Smooth muscle cell (in vitro differentiated cells): ENCODE results near the gene CELF1. TPM values are rescaled to one million over a fixed set of nuclear protein-coding genes. Genes with fewer than 3 reads are reported as not detected.
"Not testable (repeated sequence)": the region's sequence is repeated elsewhere in the genome, so short reads cannot be mapped to it uniquely, and the experiment has no call there.

Experiments used
- DNase-seq: peaks from one replicate; lab custom pipeline; 2025; ENCODE audit not compliant: unreplicated experiment; lab: John Stamatoyannopoulos, UW
- H2AFZ ChIP-seq: fragments of 200-600 bp; sonication (generic); 2 replicates; pipeline ENCODE4 v1.6.0; 2016; ENCODE audit warnings: antibody characterized with exemption, low read depth, mild to moderate bottlenecking
- H3F3A ChIP-seq: fragments of 200-600 bp; sonication (generic); 2 replicates; pipeline ENCODE4 v1.6.0; 2017; ENCODE audit warnings: antibody characterized with exemption, low read depth
- H3K27ac ChIP-seq: fragments of 200-600 bp; sonication (generic); 2 replicates; pipeline ENCODE4 v1.5.1; 2016; ENCODE audit warnings: low read depth, mild to moderate bottlenecking
- H3K27me3 ChIP-seq: fragments of 200-600 bp; sonication (generic); 2 replicates; pipeline ENCODE4 v1.6.1; 2016; ENCODE audit warnings: low read depth, mild to moderate bottlenecking
- H3K36me3 ChIP-seq: fragments of 200-600 bp; sonication (generic); 2 replicates; pipeline ENCODE4 v1.5.1; 2016; ENCODE audit warnings: low read depth
- H3K4me1 ChIP-seq: fragments of 200-600 bp; sonication (generic); 2 replicates; pipeline ENCODE4 v1.5.1; 2016; ENCODE audit warnings: low read depth
- H3K4me2 ChIP-seq: fragments of 200-600 bp; sonication (generic); 2 replicates; pipeline ENCODE4 v1.6.0; 2016; ENCODE audit warnings: mild to moderate bottlenecking
- H3K4me3 ChIP-seq: fragments of 200-600 bp; sonication (generic); 2 replicates; pipeline ENCODE4 v1.5.1; 2016; ENCODE audit warnings: mild to moderate bottlenecking
- H3K79me2 ChIP-seq: fragments of 200-600 bp; sonication (generic); 2 replicates; pipeline ENCODE4 v1.6.0; 2016; ENCODE audit warnings: low read depth, mild to moderate bottlenecking
- H3K9ac ChIP-seq: fragments of 200-600 bp; sonication (generic); 2 replicates; pipeline ENCODE4 v1.6.0; 2016; ENCODE audit warnings: low read depth
- H3K9me3 ChIP-seq: fragments of 200-600 bp; sonication (generic); replicated peaks from 2 replicates; pipeline ENCODE4 v1.5.1; 2016; ENCODE audit warnings: low read depth
- H4K20me1 ChIP-seq: fragments of 200-600 bp; sonication (generic); 2 replicates; pipeline ENCODE4 v1.6.0; 2016; ENCODE audit warnings: low read depth
- WGBS: methylation state at CpG from one replicate; pipeline ENCODE4 v1.1.7; 2016; ENCODE audit warnings: low lambda C conversion rate; 5-methylcytosine and 5-hydroxymethylcytosine counted together
- polyA plus RNA-seq: library from polyadenylated mRNA; unstranded; fragments of >200 nt; fragmentation: Nextera tagmentation; extraction: Ambion mirVana; gene quantifications from 2 replicates; pipeline ENCODE4 v1.2.1, GENCODE V29; 2016
- total RNA-seq: library from RNA; depleted of rRNA; stranded (reverse); fragments of >200 nt; gene quantifications from 2 replicates; pipeline ENCODE4 v1.2.3, GENCODE V29; 2014
- TF ChIP-seq, protein P1 (sequence below): fragments of 200-600 bp; sonication (generic); IDR thresholded peaks from 2 replicates; pipeline ENCODE4 v1.5.1; 2017; ENCODE audit warnings: borderline replicate concordance, mild to moderate bottlenecking, antibody characterized with exemption; ENCODE audit not compliant: insufficient read depth, poor library complexity, severe bottlenecking

CELF1 gene
- total and polyA plus RNA-seq, 2 experiments from 2014 or later = 42.5 to 64.8 TPM

DNA sequence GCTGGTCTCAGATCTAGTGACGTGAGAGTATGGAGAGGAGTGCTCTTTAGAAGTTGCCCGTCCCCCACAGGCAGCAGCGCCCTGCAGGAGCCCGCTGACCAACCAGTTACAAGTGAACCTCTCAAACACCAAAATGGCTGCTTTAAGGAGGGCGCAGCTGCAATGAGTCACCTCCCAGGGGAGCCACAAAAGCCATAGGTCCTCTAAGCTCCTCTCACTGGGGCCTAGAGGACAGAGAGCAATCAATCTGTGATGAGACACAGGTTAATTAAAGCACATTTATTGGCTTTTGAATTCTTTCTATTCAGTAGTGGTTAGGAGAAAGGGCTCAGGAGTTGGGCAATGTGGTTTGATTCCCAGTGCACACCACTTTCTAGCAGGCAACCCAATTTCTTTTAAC lies 88.4 kb downstream of the CELF1 start:
- TF ChIP-seq, protein P1, sequence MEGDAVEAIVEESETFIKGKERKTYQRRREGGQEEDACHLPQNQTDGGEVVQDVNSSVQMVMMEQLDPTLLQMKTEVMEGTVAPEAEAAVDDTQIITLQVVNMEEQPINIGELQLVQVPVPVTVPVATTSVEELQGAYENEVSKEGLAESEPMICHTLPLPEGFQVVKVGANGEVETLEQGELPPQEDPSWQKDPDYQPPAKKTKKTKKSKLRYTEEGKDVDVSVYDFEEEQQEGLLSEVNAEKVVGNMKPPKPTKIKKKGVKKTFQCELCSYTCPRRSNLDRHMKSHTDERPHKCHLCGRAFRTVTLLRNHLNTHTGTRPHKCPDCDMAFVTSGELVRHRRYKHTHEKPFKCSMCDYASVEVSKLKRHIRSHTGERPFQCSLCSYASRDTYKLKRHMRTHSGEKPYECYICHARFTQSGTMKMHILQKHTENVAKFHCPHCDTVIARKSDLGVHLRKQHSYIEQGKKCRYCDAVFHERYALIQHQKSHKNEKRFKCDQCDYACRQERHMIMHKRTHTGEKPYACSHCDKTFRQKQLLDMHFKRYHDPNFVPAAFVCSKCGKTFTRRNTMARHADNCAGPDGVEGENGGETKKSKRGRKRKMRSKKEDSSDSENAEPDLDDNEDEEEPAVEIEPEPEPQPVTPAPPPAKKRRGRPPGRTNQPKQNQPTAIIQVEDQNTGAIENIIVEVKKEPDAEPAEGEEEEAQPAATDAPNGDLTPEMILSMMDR = no peak

DNA sequence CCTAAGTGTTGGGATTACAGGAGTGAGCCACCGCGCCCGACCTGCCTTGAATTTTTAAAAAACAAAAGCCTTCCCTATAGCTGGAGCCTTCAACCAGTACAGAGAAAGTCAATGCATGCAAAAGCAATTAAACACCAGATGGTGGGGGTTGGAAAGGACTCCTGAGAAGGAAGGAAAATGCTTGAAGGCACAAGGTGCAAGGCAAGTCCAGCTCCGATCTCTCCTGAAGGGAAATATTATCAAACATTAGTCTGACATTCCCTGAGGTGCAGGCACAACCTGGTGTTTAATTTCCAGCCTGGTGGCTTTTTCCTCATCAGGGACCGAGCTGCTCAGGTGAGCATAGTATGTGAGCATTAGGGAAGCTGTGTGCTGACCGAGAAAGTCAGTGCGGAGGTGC lies 91.1 kb downstream of the CELF1 start:
- Histone ChIP-seq H3K36me3 (no peaks in the 10 kb centered on the region), H4K20me1 (peaks cover 27% of the 10 kb centered on the region), H3K9ac (no peak overlapping the region), H3K79me2 (peaks cover under 1% of the 10 kb centered on the region), H3F3A (no peaks in the 10 kb centered on the region), H3K4me1 (peaks cover 26% of the 10 kb centered on the region), H3K4me2 (no peak overlapping the region), H3K4me3 (no peak overlapping the region), H3K27me3 (no peaks in the 10 kb centered on the region), H3K9me3 (no peaks in the 10 kb centered on the region), H3K27ac (no peak overlapping the region), H2AFZ (no peak overlapping the region)
- 96% methylated on average over 7 of the region's 7 CpGs for WGBS
- TF ChIP-seq, protein P1 = no peak
- DNase-seq = no peak

More for the DNA sequence above, 88.4 kb downstream of the CELF1 start:
- peaks cover 6% of the 10 kb centered on the region for H3F3A ChIP-seq
- DNase-seq = no peak
- H3K27ac ChIP-seq = no peak overlapping the region
- 91% methylated on average over 5 of the region's 5 CpGs for WGBS
- H3K4me3 ChIP-seq = no peak overlapping the region
- H3K27me3 ChIP-seq = no peaks in the 10 kb centered on the region
- H3K9me3 ChIP-seq = no peaks in the 10 kb centered on the region
- peaks cover 51% of the 10 kb centered on the region for H4K20me1 ChIP-seq
- no peak overlapping the region for H3K4me2 ChIP-seq
- no peak overlapping the region for H3K9ac ChIP-seq
- peaks cover 5% of the 10 kb centered on the region for H3K36me3 ChIP-seq
- peaks cover 23% of the 10 kb centered on the region for H3K79me2 ChIP-seq
- H3K4me1 ChIP-seq = peaks cover 51% of the 10 kb centered on the region
- H2AFZ ChIP-seq = no peak overlapping the region

DNA sequence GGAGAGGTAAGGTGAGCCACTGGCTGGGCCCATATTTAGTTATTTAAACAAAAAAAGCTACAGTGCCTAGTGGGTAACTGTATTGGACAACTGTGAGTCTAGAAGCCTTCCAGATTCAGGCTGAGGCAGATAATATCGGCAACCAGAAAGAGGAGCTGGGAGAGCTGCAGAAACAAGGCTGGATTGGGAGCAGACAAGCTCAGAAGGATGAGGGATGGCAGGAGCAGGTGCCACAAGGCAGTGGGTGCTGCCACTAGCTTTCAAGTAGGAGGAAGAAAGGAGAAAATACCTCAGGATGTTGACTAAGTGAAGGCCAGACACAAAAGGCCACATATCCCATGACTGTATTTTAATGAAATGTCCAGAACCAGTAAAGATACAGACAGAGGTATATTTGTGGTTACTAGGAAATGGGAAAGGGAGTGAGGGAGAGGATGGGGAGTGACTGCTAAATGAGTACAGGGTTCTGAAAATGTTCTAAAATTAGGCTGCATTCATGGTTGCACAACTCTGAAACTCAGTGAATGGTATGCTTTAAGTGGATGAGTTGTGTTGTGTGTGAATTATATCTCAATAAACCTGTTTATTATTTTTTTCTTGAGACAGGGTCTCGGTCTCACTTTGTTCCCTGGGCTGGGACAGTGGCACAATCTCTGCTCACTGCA lies 92.2 kb downstream of the CELF1 start:
- TF ChIP-seq, protein P1 = no peak
- no peak for DNase-seq
- Histone ChIP-seq H3K9me3 (no peaks in the 10 kb centered on the region), H4K20me1 (peaks cover 16% of the 10 kb centered on the region), H3K36me3 (no peaks in the 10 kb centered on the region), H3K4me2 (no peak overlapping the region), H3K27ac (no peak overlapping the region), H3K79me2 (no peaks in the 10 kb centered on the region), H3F3A (no peaks in the 10 kb centered on the region), H3K27me3 (no peaks in the 10 kb centered on the region), H2AFZ (no peak overlapping the region), H3K4me1 (peaks cover 17% of the 10 kb centered on the region), H3K4me3 (no peak overlapping the region), H3K9ac (no peak overlapping the region)
- 95% methylated on average over 2 of the region's 2 CpGs for WGBS

DNA sequence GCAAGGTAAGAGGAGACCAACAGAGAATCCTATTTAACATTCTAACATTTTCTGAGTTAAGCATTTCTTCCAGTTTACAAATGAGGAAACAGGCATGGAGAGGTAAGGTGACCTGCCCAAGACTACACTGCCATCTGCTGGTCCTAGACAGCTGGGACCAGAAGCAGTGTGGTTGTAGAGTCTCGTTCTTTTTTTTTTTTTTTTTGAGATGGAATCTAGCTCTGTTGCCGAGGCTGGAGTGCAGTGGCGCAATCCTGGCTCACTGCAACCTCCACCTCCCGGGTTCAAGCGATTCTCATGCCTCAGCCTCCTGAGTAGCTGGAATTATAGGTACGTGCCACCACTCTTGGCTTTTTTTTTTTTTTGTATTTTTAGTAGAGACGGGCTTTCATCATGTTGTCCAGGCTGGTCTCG lies 98.7 kb downstream of the CELF1 start:
- not testable (repeated sequence) for DNase-seq, H3K4me2 ChIP-seq, H3K27me3 ChIP-seq, H3K9ac ChIP-seq, H3F3A ChIP-seq, H3K4me1 ChIP-seq, H2AFZ ChIP-seq, H3K79me2 ChIP-seq, H3K36me3 ChIP-seq, H3K27ac ChIP-seq, H3K9me3 ChIP-seq, H3K4me3 ChIP-seq, H4K20me1 ChIP-seq
- 46% methylated on average over 8 of the region's 8 CpGs for WGBS
- TF ChIP-seq, protein P1 = peak; percentile 68
